ENCODE results near the gene OR5D18.
"Not testable (repeated sequence)": the region's sequence is repeated elsewhere in the genome, so short reads cannot be mapped to it uniquely, and the experiment has no call there.

Gene OR5D18
- 0 reads per million in 2 donors for total RNA-seq

DNA sequence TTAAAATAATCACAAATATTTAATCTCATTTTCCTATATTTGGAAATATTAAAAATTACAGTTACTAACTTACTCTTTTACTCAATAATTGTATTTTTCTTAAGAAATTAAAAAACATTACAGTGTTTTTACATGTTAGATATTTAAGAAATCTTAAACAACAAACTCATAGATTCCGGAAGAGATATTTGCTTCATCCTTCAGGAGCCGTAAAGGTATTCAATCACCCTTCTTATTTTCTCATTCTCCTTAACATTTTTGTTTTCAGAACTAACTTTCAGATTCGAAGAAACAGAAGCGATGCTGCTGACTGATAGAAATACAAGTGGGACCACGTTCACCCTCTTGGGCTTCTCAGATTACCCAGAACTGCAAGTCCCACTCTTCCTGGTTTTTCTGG is at the start of gene OR5D18:
OR5D18 (plus strand) TSS at position 301 of the 400 bp plus-strand sequence; CDS start at position 301, 0 bp downstream.
- no peak for DNase-seq

DNA sequence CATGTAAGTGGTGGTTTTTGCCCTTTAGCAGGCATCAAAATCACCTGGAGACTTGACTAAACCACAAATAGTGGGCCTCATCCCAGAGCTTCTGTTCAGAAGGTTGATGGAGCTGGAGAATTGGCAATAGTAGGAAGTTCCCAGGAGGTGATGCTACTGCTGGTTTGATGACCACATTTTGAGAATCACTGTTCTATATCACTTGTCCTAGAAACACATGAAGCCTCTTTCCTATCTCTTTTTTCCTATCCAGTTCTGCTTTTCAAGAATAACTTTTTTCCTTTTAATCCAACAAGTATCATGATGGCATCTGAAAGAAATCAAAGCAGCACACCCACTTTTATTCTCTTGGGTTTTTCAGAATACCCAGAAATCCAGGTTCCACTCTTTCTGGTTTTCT is 46.3 kb upstream of the OR5D18 start, which contains the start of gene OR5D13:
OR5D13 (plus strand) TSS at position 301 of the 400 bp plus-strand sequence; CDS start at position 301, 0 bp downstream.
- no peak for DNase-seq

DNA sequence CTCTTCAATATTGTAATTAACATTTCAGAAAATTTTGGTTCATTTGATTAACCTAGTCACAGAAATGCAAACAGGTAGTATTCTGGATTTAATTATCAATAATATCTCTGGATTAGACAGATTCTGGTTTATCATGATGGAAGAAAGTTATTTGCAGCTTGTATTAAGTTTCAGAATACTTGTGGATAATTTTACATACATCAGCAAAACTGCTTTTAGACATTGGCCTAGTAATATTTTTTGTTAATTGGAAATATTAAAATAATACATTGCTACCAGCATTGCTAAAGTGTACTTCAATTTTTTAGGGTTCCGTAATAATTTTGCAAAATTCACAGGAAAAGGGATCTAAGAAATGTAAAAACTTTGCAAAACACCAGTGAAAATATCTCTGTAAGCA is 27.8 kb upstream of the OR5D18 start:
- DNase-seq = no peak

- DNase-seq = no peak
These were observed 26.1 kb upstream of the OR5D18 start for GRCh38 chr11:55793321-55793720.

DNA sequence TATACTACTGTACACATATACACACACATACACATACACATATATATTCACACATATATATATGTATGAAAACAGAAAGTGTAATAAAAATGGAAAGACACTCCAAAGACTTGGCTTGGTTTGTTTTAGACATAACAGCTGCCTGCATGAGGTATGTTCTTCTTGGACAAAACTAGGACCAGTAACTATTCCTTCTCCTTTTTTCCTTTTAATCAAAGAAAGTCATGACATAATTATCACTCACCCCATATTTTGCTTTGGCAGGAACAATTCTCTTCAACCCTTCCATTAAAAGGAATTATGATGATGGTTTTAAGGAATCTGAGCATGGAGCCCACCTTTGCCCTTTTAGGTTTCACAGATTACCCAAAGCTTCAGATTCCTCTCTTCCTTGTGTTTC is 24.2 kb upstream of the OR5D18 start, which contains the start of gene OR5D14:
OR5D14 (plus strand) TSS at position 301 of the 400 bp plus-strand sequence; CDS start at position 301, 0 bp downstream.
- no peak for DNase-seq

- no peak for DNase-seq
These were observed 13.2 kb upstream of the OR5D18 start for GRCh38 chr11:55806248-55806647.

- no peak for DNase-seq
These were observed 8.4 kb upstream of the OR5D18 start, which contains the start of gene OR5L1 for GRCh38 chr11:55811067-55811466. Gene OR5L1 (plus strand): TSS chr11:55811367. CDS start chr11:55811467, 100 bp downstream.

DNA sequence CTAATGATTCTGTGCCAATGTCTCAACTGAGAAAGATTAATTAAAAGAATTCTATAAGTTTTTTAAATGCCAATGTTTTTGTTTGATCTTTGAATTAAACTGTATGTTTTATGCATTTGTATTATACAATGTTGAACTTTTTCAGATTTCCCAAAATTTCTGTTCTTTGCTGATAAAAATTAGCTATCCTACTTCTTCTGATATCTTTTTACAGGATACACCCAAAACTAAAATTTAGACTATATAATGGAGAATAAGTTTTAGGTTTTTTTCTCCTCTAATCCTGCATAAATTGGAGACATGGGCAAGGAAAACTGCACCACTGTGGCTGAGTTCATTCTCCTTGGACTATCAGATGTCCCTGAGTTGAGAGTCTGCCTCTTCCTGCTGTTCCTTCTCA is 7.5 kb downstream of the OR5D18 start, which contains the start of gene OR5L2:
OR5L2 (plus strand) TSS at position 301 of the 400 bp plus-strand sequence; CDS start at position 301, 0 bp downstream.
- DNase-seq = no peak

DNA sequence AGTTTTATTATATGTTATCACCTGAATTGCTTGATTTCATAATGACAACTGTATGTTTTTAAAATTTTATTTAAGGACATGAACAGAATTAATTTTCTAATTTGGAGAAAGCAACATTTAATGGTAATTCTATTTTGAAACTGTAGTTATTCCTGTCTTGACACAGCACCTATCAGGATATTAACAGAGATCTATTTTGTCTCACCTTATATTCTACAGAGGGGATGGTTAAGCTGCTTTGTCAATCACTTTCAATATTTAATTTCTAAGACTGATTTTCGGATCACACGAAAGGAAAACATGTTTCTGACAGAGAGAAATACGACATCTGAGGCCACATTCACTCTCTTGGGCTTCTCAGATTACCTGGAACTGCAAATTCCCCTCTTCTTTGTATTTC is 19.0 kb downstream of the OR5D18 start, which contains the start of gene OR5D16:
OR5D16 (plus strand) TSS at position 301 of the 400 bp plus-strand sequence; CDS start at position 301, 0 bp downstream.
- DNase-seq = no peak

DNA sequence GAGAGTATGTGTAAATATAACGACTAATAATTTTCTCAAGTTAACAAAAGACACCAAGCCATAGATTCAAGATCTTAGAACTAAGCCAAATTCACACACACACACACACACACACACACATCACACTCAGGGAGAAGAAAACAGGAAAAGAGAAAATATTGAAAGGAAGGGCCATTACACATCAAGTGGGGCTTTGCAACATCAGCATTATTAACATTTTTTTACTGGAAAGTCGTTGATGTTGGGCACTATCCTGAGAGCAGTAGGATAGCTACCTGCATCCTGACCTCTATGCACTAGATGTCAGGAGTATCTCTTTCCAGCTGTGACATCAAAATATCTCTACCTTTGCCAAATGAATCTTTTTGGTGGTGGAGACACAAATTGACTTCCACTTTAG is 28.0 kb downstream of the OR5D18 start:
- DNase-seq = no peak

DNA sequence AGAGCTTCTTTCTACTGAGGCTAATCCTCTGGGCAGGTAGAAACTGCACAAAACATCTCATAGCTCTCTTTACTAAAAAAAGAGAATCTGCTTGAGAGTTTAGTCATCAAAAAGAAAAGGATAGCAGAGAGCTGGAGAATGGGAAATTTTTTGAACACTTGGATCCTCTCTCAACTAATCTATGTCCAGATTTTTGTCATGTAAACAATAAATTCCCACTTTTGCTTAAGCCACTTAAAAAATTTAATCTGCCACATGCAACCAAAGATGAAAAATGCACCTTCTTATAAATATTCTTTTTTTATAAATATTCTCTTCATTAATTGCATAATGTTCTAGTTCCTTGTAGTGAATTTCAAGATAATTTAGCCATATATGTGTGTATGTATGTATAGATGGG is 29.6 kb downstream of the OR5D18 start:
- no peak for DNase-seq

DNA sequence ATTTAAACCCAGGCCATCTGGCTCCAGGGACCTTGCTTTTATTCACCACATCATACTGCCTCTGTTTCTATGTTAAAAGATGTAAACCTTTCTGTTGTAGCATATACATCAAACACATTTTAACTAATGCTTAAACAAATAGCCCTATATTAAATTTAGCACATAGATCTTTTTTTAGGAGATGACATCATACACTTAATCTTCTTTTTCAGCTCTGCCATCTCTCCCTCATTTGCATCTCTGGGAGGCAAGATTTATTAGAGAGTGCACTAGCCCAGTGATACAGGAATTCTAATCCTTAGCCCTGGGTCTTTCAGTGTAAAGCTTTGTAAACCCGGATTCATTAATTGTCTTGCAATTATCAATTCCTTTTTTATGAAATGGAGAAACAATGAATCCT is 32.7 kb downstream of the OR5D18 start:
- no peak for DNase-seq

GRCh38 chr11:55854704-55855103 is 35.3 kb downstream of the OR5D18 start:
- no peak for DNase-seq

GRCh38 chr11:55867354-55867753 is 47.9 kb downstream of the OR5D18 start:
- DNase-seq = not testable (repeated sequence)

Measured in T-helper 9 cell (primary cell).